ENCODE data around the gene JAZF1. TPM values are rescaled to one million over a fixed set of nuclear protein-coding genes. Genes with fewer than 3 reads are reported as not detected.

JAZF1 gene
- total and polyA plus RNA-seq, 2 of the 8 experiments (the other 6 are each of a cell fraction or from before 2014, with no cell fraction given): 2.6 to 21.8 TPM

DNA sequence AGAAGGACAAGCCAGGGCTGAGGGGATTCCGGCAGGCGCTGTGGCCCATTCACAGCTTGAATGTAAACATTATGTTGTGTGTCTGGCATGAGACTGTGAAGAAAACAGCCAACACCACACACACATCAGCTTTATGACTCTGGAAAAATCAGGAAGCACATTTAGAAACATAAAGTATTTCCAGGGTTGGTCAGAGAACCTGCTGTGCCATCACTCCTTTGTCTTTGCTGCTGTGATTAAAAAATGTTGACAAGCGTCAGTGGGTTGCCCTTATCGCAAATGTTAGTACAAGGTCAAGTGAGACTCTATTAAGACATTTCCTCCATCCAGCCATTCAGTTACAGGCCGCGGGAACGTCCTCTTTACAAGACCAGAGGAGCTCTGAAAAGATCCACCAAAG lies 345.2 kb downstream of the JAZF1 start:
- no peak for FAIRE-seq
- TF ChIP-seq, protein P1, sequence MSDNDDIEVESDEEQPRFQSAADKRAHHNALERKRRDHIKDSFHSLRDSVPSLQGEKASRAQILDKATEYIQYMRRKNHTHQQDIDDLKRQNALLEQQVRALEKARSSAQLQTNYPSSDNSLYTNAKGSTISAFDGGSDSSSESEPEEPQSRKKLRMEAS (IDR thresholded peaks at IDR 0.05): no peak
- TF ChIP-seq, protein P2, sequence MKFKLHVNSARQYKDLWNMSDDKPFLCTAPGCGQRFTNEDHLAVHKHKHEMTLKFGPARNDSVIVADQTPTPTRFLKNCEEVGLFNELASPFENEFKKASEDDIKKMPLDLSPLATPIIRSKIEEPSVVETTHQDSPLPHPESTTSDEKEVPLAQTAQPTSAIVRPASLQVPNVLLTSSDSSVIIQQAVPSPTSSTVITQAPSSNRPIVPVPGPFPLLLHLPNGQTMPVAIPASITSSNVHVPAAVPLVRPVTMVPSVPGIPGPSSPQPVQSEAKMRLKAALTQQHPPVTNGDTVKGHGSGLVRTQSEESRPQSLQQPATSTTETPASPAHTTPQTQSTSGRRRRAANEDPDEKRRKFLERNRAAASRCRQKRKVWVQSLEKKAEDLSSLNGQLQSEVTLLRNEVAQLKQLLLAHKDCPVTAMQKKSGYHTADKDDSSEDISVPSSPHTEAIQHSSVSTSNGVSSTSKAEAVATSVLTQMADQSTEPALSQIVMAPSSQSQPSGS (IDR thresholded peaks at IDR 0.05; ENCODE audit: low read length): no peak
- TF ChIP-seq YY1 (IDR thresholded peaks at IDR 0.05; ENCODE audit: low read depth, low read length): no peak
- no peak for TF ChIP-seq JUND (IDR thresholded peaks at IDR 0.05; ENCODE audit: low read length)
- TF ChIP-seq SUZ12 (IDR thresholded peaks at IDR 0.05; ENCODE audit: low read length): no peak
- no peak for TF ChIP-seq CREB1 (IDR thresholded peaks at IDR 0.05)
- TF ChIP-seq, protein P3, sequence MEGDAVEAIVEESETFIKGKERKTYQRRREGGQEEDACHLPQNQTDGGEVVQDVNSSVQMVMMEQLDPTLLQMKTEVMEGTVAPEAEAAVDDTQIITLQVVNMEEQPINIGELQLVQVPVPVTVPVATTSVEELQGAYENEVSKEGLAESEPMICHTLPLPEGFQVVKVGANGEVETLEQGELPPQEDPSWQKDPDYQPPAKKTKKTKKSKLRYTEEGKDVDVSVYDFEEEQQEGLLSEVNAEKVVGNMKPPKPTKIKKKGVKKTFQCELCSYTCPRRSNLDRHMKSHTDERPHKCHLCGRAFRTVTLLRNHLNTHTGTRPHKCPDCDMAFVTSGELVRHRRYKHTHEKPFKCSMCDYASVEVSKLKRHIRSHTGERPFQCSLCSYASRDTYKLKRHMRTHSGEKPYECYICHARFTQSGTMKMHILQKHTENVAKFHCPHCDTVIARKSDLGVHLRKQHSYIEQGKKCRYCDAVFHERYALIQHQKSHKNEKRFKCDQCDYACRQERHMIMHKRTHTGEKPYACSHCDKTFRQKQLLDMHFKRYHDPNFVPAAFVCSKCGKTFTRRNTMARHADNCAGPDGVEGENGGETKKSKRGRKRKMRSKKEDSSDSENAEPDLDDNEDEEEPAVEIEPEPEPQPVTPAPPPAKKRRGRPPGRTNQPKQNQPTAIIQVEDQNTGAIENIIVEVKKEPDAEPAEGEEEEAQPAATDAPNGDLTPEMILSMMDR (IDR thresholded peaks at IDR 0.05; ENCODE audit: control extremely low read depth in 1 of 3, insufficient read depth in 1 of 3, low read depth in 1 of 3, low read length in 3 of 3): no peak
- no peak for TF ChIP-seq RAD21 (IDR thresholded peaks at IDR 0.05 in 1 of 2, conservative IDR thresholded peaks at IDR 0.05 in 1 of 2; ENCODE audit: low read depth in 2 of 2, low read length in 2 of 2)
- TF ChIP-seq, protein P4, sequence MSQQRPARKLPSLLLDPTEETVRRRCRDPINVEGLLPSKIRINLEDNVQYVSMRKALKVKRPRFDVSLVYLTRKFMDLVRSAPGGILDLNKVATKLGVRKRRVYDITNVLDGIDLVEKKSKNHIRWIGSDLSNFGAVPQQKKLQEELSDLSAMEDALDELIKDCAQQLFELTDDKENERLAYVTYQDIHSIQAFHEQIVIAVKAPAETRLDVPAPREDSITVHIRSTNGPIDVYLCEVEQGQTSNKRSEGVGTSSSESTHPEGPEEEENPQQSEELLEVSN (IDR thresholded peaks at IDR 0.05): no peak

More for the DNA sequence above, 345.2 kb downstream of the JAZF1 start:
- Histone ChIP-seq H2BK12ac (ENCODE audit: low read depth, low read length) (no peak overlapping the region), H3K18ac (ENCODE audit: extremely low read depth, low read length) (no peak overlapping the region), H4K8ac (ENCODE audit: extremely low read depth, insufficient read depth, low read length) (no peak overlapping the region), H3K79me2 (ENCODE audit: control insufficient read depth in 1 of 2, insufficient read depth in 2 of 2, low read length in 2 of 2) (no peaks in the 10 kb centered on the region), H3K4me2 (ENCODE audit: insufficient read depth in 1 of 2, low read depth in 2 of 2, low read length in 2 of 2) (no peak overlapping the region), H2AFZ (ENCODE audit: low read length) (no peak overlapping the region), H3K9me3 (ENCODE audit: insufficient read depth in 2 of 2, low read depth in 1 of 2, low read length in 1 of 2) (no peaks in the 10 kb centered on the region), H3K36me3 (ENCODE audit: control insufficient read depth in 2 of 4, insufficient read depth in 4 of 4, low read length in 3 of 4) (no peaks in the 10 kb centered on the region), H4K20me1 (replicated peaks in 1 of 2; ENCODE audit: control insufficient read depth in 1 of 2, insufficient read depth in 2 of 2, low read length in 2 of 2) (no peaks in the 10 kb centered on the region), H3K14ac (ENCODE audit: insufficient read length) (no peak overlapping the region), H3K23me2 (ENCODE audit: low read depth, low read length) (no peaks in the 10 kb centered on the region), H3K27me3 (replicated peaks in 1 of 4; ENCODE audit: control insufficient read depth in 3 of 4, extremely low read depth in 1 of 4, insufficient read depth in 3 of 4, low read length in 3 of 4) (no peaks in the 10 kb centered on the region), H2AK5ac (ENCODE audit: low read depth, low read length) (no peak overlapping the region), H2BK20ac (ENCODE audit: low read length) (no peak overlapping the region), H4K5ac (ENCODE audit: insufficient read length, low read depth, low read length) (no peak overlapping the region), H3K4me1 (replicated peaks in 1 of 4; ENCODE audit: control insufficient read depth in 3 of 4, insufficient read depth in 4 of 4, low read length in 3 of 4) (peaks cover 0 to 4% (median 0%) of the 10 kb centered on the region in 4 experiments; a peak in 2 of 7 replicates), H2BK15ac (ENCODE audit: low read length) (no peak overlapping the region), H3K4me3 (ENCODE audit: extremely low read depth in 1 of 4, insufficient read depth in 2 of 4, low read depth in 3 of 4, low read length in 4 of 4) (no peak overlapping the region), H2BK120ac (replicated peaks; ENCODE audit: low read depth, low read length) (no peak overlapping the region), H3K4ac (replicated peaks; ENCODE audit: insufficient read length, low read depth, low read length) (no peak overlapping the region), H4K91ac (replicated peaks; ENCODE audit: insufficient read length, low read length) (no peak overlapping the region), H3K23ac (ENCODE audit: insufficient read length) (no peak overlapping the region), H3K56ac (replicated peaks; ENCODE audit: insufficient read length, low read depth, low read length) (no peak overlapping the region), H2BK5ac (ENCODE audit: low read depth, low read length) (no peak overlapping the region; the same call in 1 of the 2 replicates), H3K27ac (ENCODE audit: low read depth, low read length) (no peak overlapping the region), H3K9ac (replicated peaks in 1 of 4; ENCODE audit: extremely low read depth in 1 of 4, low read depth in 3 of 4, low read length in 3 of 4) (no peak overlapping the region), H3K79me1 (ENCODE audit: low read depth, low read length) (no peaks in the 10 kb centered on the region)
- POLR2A ChIA-PET (ENCODE audit: partially characterized antibody): no interaction called here
- CTCF ChIA-PET (ENCODE audit: partially characterized antibody): interaction anchor here (0.6 to 1.5 kb wide), 5 partner anchors 9 to 114 kb away, joined by 3 to 8 read pairs (median 5); no protein-coding TSS in a partner anchor
- no peak for DNase-seq (ENCODE audit: low read depth in 1 of 2, low spot score in 2 of 2)
- 90% methylated on average over 7 of the region's 7 CpGs; no CpG with 5 or more reads in 1 of the 2 experiments for WGBS, 2 experiments (ENCODE audit: extremely low coverage in 1 of 2, insufficient coverage in 1 of 2, insufficient read length in 1 of 2, insufficient replicate concordance in 2 of 2, low coverage in 1 of 2, low lambda C conversion rate in 2 of 2, missing lambda C conversion rate in 1 of 2)

All from H1 (cell line).